Immature natural killer cell (primary cell): ENCODE results near the gene CAPN2. TPM values are rescaled to one million over a fixed set of nuclear protein-coding genes. Genes with fewer than 3 reads are reported as not detected.

Experiments used
- DNase-seq, 3 donors: peaks; one replicate each; pipeline ENCODE4 v3.0.0; 2022; ENCODE audit warnings: mixed read lengths in 1 of 3
- H3K27ac Mint-ChIP-seq, 6 donors: one replicate each; pipeline ENCODE4 v1.8.0; 2020; ENCODE audit warnings: mixed read lengths in 6 of 6, mild to moderate bottlenecking in 5 of 6, inconsistent platforms in 4 of 6, moderate library complexity in 3 of 6
- H3K27me3 Mint-ChIP-seq, 3 donors: one replicate each; pipeline ENCODE4 v1.8.0; 2020 to 2021; ENCODE audit warnings: low read depth in 3 of 3, mild to moderate bottlenecking in 3 of 3, mixed read lengths in 3 of 3, moderate library complexity in 3 of 3, inconsistent platforms in 1 of 3
- H3K36me3 Mint-ChIP-seq, 3 donors: one replicate each; pipeline ENCODE4 v1.8.0; 2020; ENCODE audit warnings: mixed read lengths in 3 of 3, inconsistent platforms in 2 of 3, mild to moderate bottlenecking in 2 of 3
- H3K4me1 Mint-ChIP-seq, 2 donors: one replicate each; pipeline ENCODE4 v1.8.0; 2020; ENCODE audit warnings: inconsistent platforms in 2 of 2, mild to moderate bottlenecking in 2 of 2, mixed read lengths in 2 of 2, moderate library complexity in 1 of 2
- H3K4me3 Mint-ChIP-seq, 5 donors: one replicate each; pipeline ENCODE4 v1.8.0; 2020; ENCODE audit warnings: mild to moderate bottlenecking in 5 of 5, mixed read lengths in 5 of 5, inconsistent platforms in 3 of 5, moderate library complexity in 3 of 5
- H3K9me3 Mint-ChIP-seq, 6 donors: one replicate each; pipeline ENCODE4 v1.8.0; 2020; ENCODE audit warnings: mild to moderate bottlenecking in 6 of 6, mixed read lengths in 6 of 6, inconsistent platforms in 4 of 6, moderate library complexity in 3 of 6
- polyA plus RNA-seq, 3 donors: library from polyadenylated mRNA; unstranded; fragments of 300-500 nt; fragmentation: Illumina TruSeq; gene quantifications; one replicate each; pipeline ENCODE4 v1.2.3, GENCODE V29; 2021

CAPN2 gene
- polyA plus RNA-seq, 3 donors from 2014 or later: 126 to 232 (median 141) TPM

DNA sequence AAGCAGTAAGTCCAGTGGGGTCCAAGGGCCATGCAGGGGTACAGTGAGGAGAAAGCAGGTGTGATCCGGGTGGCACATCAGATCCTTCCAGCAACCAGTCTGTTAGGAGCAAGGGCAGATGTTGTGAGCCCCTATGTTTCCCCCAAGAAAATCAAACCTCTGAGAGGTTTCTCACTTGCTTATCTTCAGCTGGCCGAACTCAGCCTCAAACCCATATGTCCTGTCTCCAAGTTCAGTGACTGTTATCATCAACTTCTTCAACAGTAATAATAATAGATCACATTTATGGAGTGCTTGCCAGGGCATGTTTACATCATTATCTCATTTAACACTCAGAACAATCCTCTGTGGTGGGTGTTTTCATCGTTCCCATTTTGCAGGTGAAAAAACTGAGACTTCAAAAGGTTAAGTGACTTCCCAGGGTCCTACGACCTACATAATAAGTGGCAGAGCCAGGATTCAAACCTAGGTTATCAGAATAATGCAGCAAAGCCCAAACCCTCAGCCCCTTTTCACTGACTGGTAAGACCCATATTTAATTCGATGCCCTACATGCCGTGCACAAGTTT lies 3.3 kb downstream of the CAPN2 start:
- Mint-ChIP-seq H3K4me3 (peak overlapping the region; percentile 72 to 81 (median 80)), H3K36me3 (peaks cover 10 to 26% (median 16%) of the 10 kb centered on the region in 3 donors), H3K27ac (peak overlapping the region; percentile 90 to 98 (median 94)), H3K9me3 (no peaks in the 10 kb centered on the region), H3K4me1 (peaks cover 82 to 85% of the 10 kb centered on the region in 2 donors), H3K27me3 (peaks cover 5 to 10% (median 6%) of the 10 kb centered on the region in 3 donors)
- no peak for DNase-seq

GRCh38 chr1:223716302-223716862 lies 4.0 kb downstream of the CAPN2 start:
- Mint-ChIP-seq H3K9me3 (no peaks in the 10 kb centered on the region), H3K27me3 (peaks cover 5 to 10% (median 6%) of the 10 kb centered on the region in 3 donors), H3K27ac (peak overlapping the region; percentile 90 to 98 (median 94)), H3K4me1 (peaks cover 83 to 85% of the 10 kb centered on the region in 2 donors), H3K4me3 (peak overlapping the region; percentile 72 to 81 (median 80)), H3K36me3 (peaks cover 14 to 31% (median 20%) of the 10 kb centered on the region in 3 donors)
- DNase-seq: peak; percentile 67 to 78 (median 67)

- peak overlapping the region; percentile 72 to 81 (median 80) for H3K4me3 Mint-ChIP-seq
- H3K9me3 Mint-ChIP-seq: no peaks in the 10 kb centered on the region
- H3K4me1 Mint-ChIP-seq: peaks cover 84 to 87% of the 10 kb centered on the region in 2 donors
- peak overlapping the region; percentile 90 to 98 (median 94) for H3K27ac Mint-ChIP-seq
- H3K36me3 Mint-ChIP-seq: peaks cover 18 to 37% (median 26%) of the 10 kb centered on the region in 3 donors
- DNase-seq: no peak
- H3K27me3 Mint-ChIP-seq: peaks cover 5 to 10% (median 6%) of the 10 kb centered on the region in 3 donors
Measured at GRCh38 chr1:223717123-223717522, 4.8 kb downstream of the CAPN2 start.

DNA sequence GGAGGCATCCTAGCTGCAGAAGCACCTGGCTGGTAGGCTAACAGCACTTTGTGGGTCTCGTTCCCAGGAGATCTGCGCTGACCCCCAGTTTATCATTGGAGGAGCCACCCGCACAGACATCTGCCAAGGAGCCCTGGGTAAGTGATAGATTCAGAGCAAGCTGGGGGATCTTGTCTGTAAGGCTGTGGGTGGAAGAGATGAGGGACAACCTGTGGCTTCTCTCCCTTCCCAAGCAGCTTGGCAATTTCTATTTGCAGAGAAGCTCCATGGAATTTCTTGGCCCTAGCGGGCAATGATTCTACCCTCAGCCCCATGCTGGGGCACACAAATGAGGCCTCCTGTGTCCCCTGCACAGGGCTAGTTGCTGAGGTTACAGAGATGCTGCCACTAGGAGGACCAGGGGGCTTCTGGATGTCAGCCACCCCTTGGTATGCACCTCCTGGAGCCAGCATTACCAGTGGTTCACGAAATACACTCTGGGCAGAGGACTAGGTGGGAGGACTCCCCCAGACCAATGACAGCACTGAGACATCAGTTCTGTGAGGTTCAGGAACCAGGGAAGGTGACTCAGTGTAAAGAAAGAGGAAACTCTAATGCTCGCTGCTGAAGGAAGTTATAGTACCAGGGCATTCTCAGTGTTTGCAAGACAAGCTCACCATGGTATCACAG lies 5.5 kb downstream of the CAPN2 start:
- Mint-ChIP-seq H3K4me1 (peaks cover 87 to 93% of the 10 kb centered on the region in 2 donors), H3K27ac (peak overlapping the region; percentile 90 to 98 (median 94)), H3K27me3 (peaks cover 5 to 10% (median 6%) of the 10 kb centered on the region in 3 donors), H3K36me3 (peaks cover 18 to 37% (median 26%) of the 10 kb centered on the region in 3 donors), H3K9me3 (no peaks in the 10 kb centered on the region), H3K4me3 (peak overlapping the region; percentile 34 to 80 (median 79))
- no peak for DNase-seq

DNA sequence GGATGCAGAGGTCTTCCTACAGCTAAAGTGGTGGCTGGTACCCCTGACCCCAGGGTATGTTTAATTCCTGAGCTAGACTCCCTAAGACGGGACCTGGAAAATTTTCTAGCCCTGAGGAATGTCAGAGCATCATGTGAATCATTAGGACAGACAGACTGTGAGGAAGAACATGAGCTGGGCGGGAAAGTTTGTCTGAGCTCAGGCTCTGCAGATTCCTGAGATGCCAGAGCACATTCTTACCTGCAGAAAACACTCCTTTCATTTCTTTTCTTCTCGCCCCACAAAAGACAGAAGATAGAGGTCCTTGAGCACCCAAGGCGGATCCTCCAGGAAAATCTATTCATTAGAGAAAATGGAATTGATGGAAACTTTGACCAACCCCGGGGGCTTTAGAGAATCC lies 6.5 kb downstream of the CAPN2 start:
- H3K9me3 Mint-ChIP-seq: no peaks in the 10 kb centered on the region
- H3K27ac Mint-ChIP-seq: peak overlapping the region in 5 of 6 donors; percentile 50 to 98 (median 90)
- DNase-seq: no peak
- peaks cover 18 to 38% (median 26%) of the 10 kb centered on the region in 3 donors for H3K36me3 Mint-ChIP-seq
- peaks cover 86 to 93% of the 10 kb centered on the region in 2 donors for H3K4me1 Mint-ChIP-seq
- peaks cover 0 to 8% (median 0%) of the 10 kb centered on the region in 3 donors for H3K27me3 Mint-ChIP-seq
- no peak overlapping the region for H3K4me3 Mint-ChIP-seq

- peak overlapping the region; percentile 36 to 91 (median 73) for H3K27ac Mint-ChIP-seq
- peaks cover 79 to 88% of the 10 kb centered on the region in 2 donors for H3K4me1 Mint-ChIP-seq
- no peak for DNase-seq
- peak overlapping the region in 1 of 5 donors; percentile 51 for H3K4me3 Mint-ChIP-seq
- no peaks in the 10 kb centered on the region for H3K9me3 Mint-ChIP-seq
- H3K27me3 Mint-ChIP-seq: peaks cover 0 to 8% (median 0%) of the 10 kb centered on the region in 3 donors
- peaks cover 18 to 42% (median 26%) of the 10 kb centered on the region in 3 donors for H3K36me3 Mint-ChIP-seq
Measured at GRCh38 chr1:223720971-223721591, 8.7 kb downstream of the CAPN2 start.

DNA sequence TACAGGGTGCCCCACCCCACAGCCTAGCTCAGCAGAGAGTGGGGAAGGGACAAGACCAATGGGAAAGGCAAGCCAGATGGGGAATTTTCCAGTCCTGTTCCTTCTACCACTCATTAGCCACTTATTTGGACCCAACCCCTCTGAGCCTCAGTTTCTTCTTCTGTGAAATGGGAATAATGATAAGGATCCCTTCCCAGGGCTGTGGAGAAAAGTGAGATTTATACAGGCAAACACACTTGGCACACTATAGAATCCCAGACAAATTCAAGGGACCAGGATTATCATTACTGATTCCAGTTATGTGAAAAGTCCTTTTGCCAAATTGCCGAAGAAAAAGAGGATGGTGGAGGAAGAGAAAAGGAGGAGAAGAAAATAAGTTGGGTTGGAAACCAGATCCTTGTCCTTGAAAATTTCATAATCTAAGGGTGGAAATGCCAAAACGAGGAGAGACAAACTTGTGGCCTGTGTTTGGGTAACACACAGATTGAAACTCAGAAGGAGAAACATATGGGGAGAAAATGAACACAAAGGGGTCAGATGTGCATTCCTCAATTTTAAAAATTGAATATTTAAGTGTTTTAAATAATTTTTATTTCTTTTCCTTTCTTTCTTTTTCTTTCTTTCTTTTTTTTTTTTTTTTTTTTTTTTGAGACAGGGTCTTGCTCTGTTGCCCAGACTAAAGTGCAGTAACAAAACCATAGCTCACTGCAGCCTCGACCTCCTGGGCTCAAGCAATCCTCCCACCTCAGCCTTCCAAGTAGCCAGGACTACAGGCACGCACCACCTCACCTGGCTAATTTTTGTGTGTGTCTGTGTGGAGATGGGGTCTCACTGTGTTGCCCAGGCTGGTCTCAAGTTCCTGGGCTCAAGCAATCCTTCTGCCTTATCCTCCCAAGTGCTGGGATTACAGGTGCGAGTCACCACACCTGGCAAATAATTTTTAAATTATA lies 9.6 kb downstream of the CAPN2 start:
- H3K36me3 Mint-ChIP-seq: peaks cover 18 to 44% (median 26%) of the 10 kb centered on the region in 3 donors
- H3K4me3 Mint-ChIP-seq: peak overlapping the region in 1 of 5 donors; percentile 27
- H3K4me1 Mint-ChIP-seq: peaks cover 79 to 88% of the 10 kb centered on the region in 2 donors
- no peak for DNase-seq
- peaks cover 0 to 3% (median 0%) of the 10 kb centered on the region in 3 donors for H3K27me3 Mint-ChIP-seq
- peak overlapping the region; percentile 36 to 86 (median 73) for H3K27ac Mint-ChIP-seq
- no peaks in the 10 kb centered on the region for H3K9me3 Mint-ChIP-seq

DNA sequence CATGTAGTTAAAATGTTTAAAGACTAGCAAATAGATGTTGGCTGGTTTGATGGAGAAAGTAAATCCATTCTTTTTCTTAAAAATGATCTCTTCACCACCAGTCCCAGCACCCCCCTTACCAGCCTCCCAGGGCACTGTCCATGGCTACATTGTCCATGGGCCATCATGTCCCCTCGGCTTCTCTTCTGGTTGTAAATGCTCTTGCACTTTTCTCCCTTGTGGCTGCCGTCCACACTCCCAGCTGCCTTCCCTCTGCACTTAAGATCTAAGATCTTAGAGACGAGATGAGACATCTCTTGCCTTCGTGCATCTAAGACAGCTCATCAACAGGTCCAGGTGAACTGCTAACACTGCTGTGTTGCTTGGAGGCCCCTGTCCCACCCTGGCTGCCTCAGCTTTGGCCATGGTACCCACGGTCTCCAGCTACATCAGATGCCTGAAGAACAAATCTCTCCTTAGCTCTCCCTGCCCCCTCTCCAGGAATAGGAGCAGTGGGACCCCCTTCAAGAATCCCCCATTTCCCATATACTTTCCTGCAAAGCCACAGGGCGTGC lies 11.1 kb downstream of the CAPN2 start:
- Mint-ChIP-seq H3K9me3 (no peaks in the 10 kb centered on the region), H3K36me3 (peaks cover 15 to 42% (median 23%) of the 10 kb centered on the region in 3 donors), H3K27ac (peak overlapping the region; percentile 10 to 81 (median 54)), H3K27me3 (no peaks in the 10 kb centered on the region), H3K4me3 (peak overlapping the region in 1 of 5 donors; percentile 40), H3K4me1 (peaks cover 78 to 88% of the 10 kb centered on the region in 2 donors)
- no peak for DNase-seq

DNA sequence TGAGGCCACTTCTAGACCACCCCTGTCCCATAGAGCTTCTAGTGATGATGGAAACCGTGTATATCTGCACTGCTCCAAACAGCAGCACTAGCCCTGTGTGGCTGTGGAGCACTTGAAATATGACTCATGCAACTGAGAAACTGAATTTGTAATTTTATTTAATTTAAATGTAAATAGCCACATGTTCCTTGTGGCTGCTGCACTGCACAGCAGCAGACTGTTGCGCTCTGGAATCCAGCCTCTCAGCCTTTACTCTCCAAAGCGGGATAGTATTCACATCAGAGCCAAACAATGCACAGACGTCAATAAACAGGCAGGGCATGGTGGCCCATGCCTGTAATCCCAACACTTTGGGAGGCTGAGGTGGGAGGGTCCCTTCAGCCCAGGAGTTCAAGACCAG lies 12.0 kb downstream of the CAPN2 start:
- DNase-seq: no peak
- H3K9me3 Mint-ChIP-seq: no peaks in the 10 kb centered on the region
- H3K36me3 Mint-ChIP-seq: peaks cover 12 to 34% (median 18%) of the 10 kb centered on the region in 3 donors
- peaks cover 81 to 91% of the 10 kb centered on the region in 2 donors for H3K4me1 Mint-ChIP-seq
- H3K27ac Mint-ChIP-seq: peak overlapping the region in 5 of 6 donors; percentile 30 to 88 (median 66)
- H3K4me3 Mint-ChIP-seq: no peak overlapping the region
- peaks cover 0 to 3% (median 0%) of the 10 kb centered on the region in 3 donors for H3K27me3 Mint-ChIP-seq

DNA sequence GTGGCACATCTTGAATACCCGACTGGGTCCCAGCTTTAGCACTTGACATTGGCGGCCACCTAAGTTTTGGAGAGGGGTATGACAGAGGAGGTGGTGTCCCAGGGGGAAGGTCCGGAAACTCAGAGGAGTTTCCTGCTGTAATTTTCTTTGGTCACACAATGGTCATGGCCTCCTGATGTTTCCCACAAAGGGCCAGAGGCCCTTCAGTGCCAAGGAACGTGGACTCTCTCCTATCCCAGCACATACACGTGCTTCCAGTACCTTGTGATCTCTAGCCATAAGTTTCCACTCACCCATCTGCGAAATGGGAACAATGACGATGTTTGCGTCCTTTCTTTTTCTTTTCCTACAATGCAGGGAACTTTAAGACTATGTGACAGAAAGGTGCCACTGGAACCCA lies 13.2 kb downstream of the CAPN2 start:
- peaks cover 11 to 29% (median 17%) of the 10 kb centered on the region in 3 donors for H3K36me3 Mint-ChIP-seq

GRCh38 chr1:223726380-223727001 lies 14.2 kb downstream of the CAPN2 start:
- peaks cover 74 to 93% of the 10 kb centered on the region in 2 donors for H3K4me1 Mint-ChIP-seq
- H3K9me3 Mint-ChIP-seq: no peaks in the 10 kb centered on the region
- peaks cover 5 to 27% (median 15%) of the 10 kb centered on the region in 3 donors for H3K36me3 Mint-ChIP-seq
- peak overlapping the region; percentile 77 to 90 (median 85) for H3K4me3 Mint-ChIP-seq
- H3K27ac Mint-ChIP-seq: peak overlapping the region; percentile 92 to 97 (median 97)
- peak; percentile 67 to 77 (median 71) for DNase-seq
- peaks cover 0 to 3% (median 3%) of the 10 kb centered on the region in 3 donors for H3K27me3 Mint-ChIP-seq

More for the DNA sequence above, 13.2 kb downstream of the CAPN2 start:
- peaks cover 0 to 3% (median 2%) of the 10 kb centered on the region in 3 donors for H3K27me3 Mint-ChIP-seq
- no peak for DNase-seq
- peak overlapping the region in 1 of 5 donors; percentile 6 for H3K4me3 Mint-ChIP-seq
- H3K27ac Mint-ChIP-seq: peak overlapping the region; percentile 92 to 97 (median 97)
- H3K4me1 Mint-ChIP-seq: peaks cover 75 to 93% of the 10 kb centered on the region in 2 donors
- no peaks in the 10 kb centered on the region for H3K9me3 Mint-ChIP-seq

GRCh38 chr1:223727541-223727940 lies 15.2 kb downstream of the CAPN2 start:
- Mint-ChIP-seq H3K36me3 (peaks cover 0 to 27% (median 11%) of the 10 kb centered on the region in 3 donors), H3K4me3 (peak overlapping the region in 3 of 5 donors; percentile 14 to 86 (median 42)), H3K9me3 (no peaks in the 10 kb centered on the region), H3K27me3 (peaks cover 0 to 3% (median 3%) of the 10 kb centered on the region in 3 donors), H3K4me1 (peaks cover 74 to 94% of the 10 kb centered on the region in 2 donors), H3K27ac (peak overlapping the region; percentile 92 to 97 (median 97))
- no peak for DNase-seq
